ENCODE measurements around the gene KRTAP3-2.

The KRTAP3-2 gene

GRCh38 chr17:41024697-41025096 is 25.0 kb upstream of the KRTAP3-2 start:
- Histone ChIP-seq H3K27me3 (ENCODE audit: control insufficient read depth, insufficient read depth, low read length) (no peaks in the 10 kb centered on the region), H3K4me1 (ENCODE audit: control insufficient read depth, low read depth, low read length) (no peaks in the 10 kb centered on the region), H3K9me3 (ENCODE audit: control insufficient read depth, low read depth, low read length) (no peaks in the 10 kb centered on the region), H3K4me3 (ENCODE audit: low read length) (no peak overlapping the region), H3K36me3 (ENCODE audit: control insufficient read depth, low read depth, low read length) (no peaks in the 10 kb centered on the region), H3K27ac (ENCODE audit: low read length) (no peak overlapping the region), H3K9ac (ENCODE audit: low read length) (no peak overlapping the region)

- no peaks in the 10 kb centered on the region for H3K27me3 ChIP-seq (ENCODE audit: control insufficient read depth, insufficient read depth, low read length)
- H3K36me3 ChIP-seq (ENCODE audit: control insufficient read depth, low read depth, low read length) = no peaks in the 10 kb centered on the region
- no peaks in the 10 kb centered on the region for H3K9me3 ChIP-seq (ENCODE audit: control insufficient read depth, low read depth, low read length)
- H3K4me3 ChIP-seq (ENCODE audit: low read length) = no peak overlapping the region
- H3K9ac ChIP-seq (ENCODE audit: low read length) = no peak overlapping the region
- no peak overlapping the region for H3K27ac ChIP-seq (ENCODE audit: low read length)
- H3K4me1 ChIP-seq (ENCODE audit: control insufficient read depth, low read depth, low read length) = no peaks in the 10 kb centered on the region
Observed at GRCh38 chr17:41020336-41020735, 20.6 kb upstream of the KRTAP3-2 start.

- H3K9ac ChIP-seq (ENCODE audit: low read length) = no peak overlapping the region
- H3K27ac ChIP-seq (ENCODE audit: low read length) = no peak overlapping the region
- no peaks in the 10 kb centered on the region for H3K9me3 ChIP-seq (ENCODE audit: control insufficient read depth, low read depth, low read length)
- no peaks in the 10 kb centered on the region for H3K4me1 ChIP-seq (ENCODE audit: control insufficient read depth, low read depth, low read length)
- H3K27me3 ChIP-seq (ENCODE audit: control insufficient read depth, insufficient read depth, low read length) = no peaks in the 10 kb centered on the region
- no peaks in the 10 kb centered on the region for H3K36me3 ChIP-seq (ENCODE audit: control insufficient read depth, low read depth, low read length)
- no peak overlapping the region for H3K4me3 ChIP-seq (ENCODE audit: low read length)
Observed at GRCh38 chr17:41019415-41019814, 19.7 kb upstream of the KRTAP3-2 start.

- H3K9ac ChIP-seq (ENCODE audit: low read length) = no peak overlapping the region
- no peaks in the 10 kb centered on the region for H3K36me3 ChIP-seq (ENCODE audit: control insufficient read depth, low read depth, low read length)
- H3K9me3 ChIP-seq (ENCODE audit: control insufficient read depth, low read depth, low read length) = no peaks in the 10 kb centered on the region
- H3K4me1 ChIP-seq (ENCODE audit: control insufficient read depth, low read depth, low read length) = no peaks in the 10 kb centered on the region
- no peaks in the 10 kb centered on the region for H3K27me3 ChIP-seq (ENCODE audit: control insufficient read depth, insufficient read depth, low read length)
- no peak overlapping the region for H3K4me3 ChIP-seq (ENCODE audit: low read length)
- H3K27ac ChIP-seq (ENCODE audit: low read length) = no peak overlapping the region
Observed at GRCh38 chr17:41018541-41018940, 18.8 kb upstream of the KRTAP3-2 start.

- Histone ChIP-seq H3K36me3 (ENCODE audit: control insufficient read depth, low read depth, low read length) (no peaks in the 10 kb centered on the region), H3K27me3 (ENCODE audit: control insufficient read depth, insufficient read depth, low read length) (no peaks in the 10 kb centered on the region), H3K4me1 (ENCODE audit: control insufficient read depth, low read depth, low read length) (no peaks in the 10 kb centered on the region), H3K9me3 (ENCODE audit: control insufficient read depth, low read depth, low read length) (no peaks in the 10 kb centered on the region), H3K9ac (ENCODE audit: low read length) (no peak overlapping the region), H3K4me3 (ENCODE audit: low read length) (no peak overlapping the region), H3K27ac (ENCODE audit: low read length) (no peak overlapping the region)
Observed at GRCh38 chr17:41016578-41017215, 17.0 kb upstream of the KRTAP3-2 start.

GRCh38 chr17:41015454-41015853 is 15.7 kb upstream of the KRTAP3-2 start:
- no peaks in the 10 kb centered on the region for H3K9me3 ChIP-seq (ENCODE audit: control insufficient read depth, low read depth, low read length)
- H3K27me3 ChIP-seq (ENCODE audit: control insufficient read depth, insufficient read depth, low read length) = no peaks in the 10 kb centered on the region
- no peaks in the 10 kb centered on the region for H3K4me1 ChIP-seq (ENCODE audit: control insufficient read depth, low read depth, low read length)
- no peak overlapping the region for H3K27ac ChIP-seq (ENCODE audit: low read length)
- no peak overlapping the region for H3K4me3 ChIP-seq (ENCODE audit: low read length)
- H3K9ac ChIP-seq (ENCODE audit: low read length) = no peak overlapping the region
- no peaks in the 10 kb centered on the region for H3K36me3 ChIP-seq (ENCODE audit: control insufficient read depth, low read depth, low read length)

- Histone ChIP-seq H3K9me3 (ENCODE audit: control insufficient read depth, low read depth, low read length) (no peaks in the 10 kb centered on the region), H3K36me3 (ENCODE audit: control insufficient read depth, low read depth, low read length) (no peaks in the 10 kb centered on the region), H3K4me1 (ENCODE audit: control insufficient read depth, low read depth, low read length) (peaks cover 13% of the 10 kb centered on the region), H3K4me3 (ENCODE audit: low read length) (no peak overlapping the region), H3K9ac (ENCODE audit: low read length) (no peak overlapping the region), H3K27ac (ENCODE audit: low read length) (no peak overlapping the region), H3K27me3 (ENCODE audit: control insufficient read depth, insufficient read depth, low read length) (no peaks in the 10 kb centered on the region)
Observed at GRCh38 chr17:41013606-41014005, 13.9 kb upstream of the KRTAP3-2 start.

- H3K4me1 ChIP-seq (ENCODE audit: control insufficient read depth, low read depth, low read length) = peaks cover 13% of the 10 kb centered on the region
Observed at GRCh38 chr17:41013181-41013580, 13.5 kb upstream of the KRTAP3-2 start.

GRCh38 chr17:41012326-41013120 is 12.8 kb upstream of the KRTAP3-2 start:
- H3K36me3 ChIP-seq (ENCODE audit: control insufficient read depth, low read depth, low read length) = no peaks in the 10 kb centered on the region
- no peak overlapping the region for H3K27ac ChIP-seq (ENCODE audit: low read length)
- no peaks in the 10 kb centered on the region for H3K9me3 ChIP-seq (ENCODE audit: control insufficient read depth, low read depth, low read length)
- no peak overlapping the region for H3K4me3 ChIP-seq (ENCODE audit: low read length)
- no peak overlapping the region for H3K9ac ChIP-seq (ENCODE audit: low read length)
- peaks cover 13% of the 10 kb centered on the region for H3K4me1 ChIP-seq (ENCODE audit: control insufficient read depth, low read depth, low read length)
- no peaks in the 10 kb centered on the region for H3K27me3 ChIP-seq (ENCODE audit: control insufficient read depth, insufficient read depth, low read length)

More at GRCh38 chr17:41013181-41013580, 13.5 kb upstream of the KRTAP3-2 start:
- Histone ChIP-seq H3K36me3 (ENCODE audit: control insufficient read depth, low read depth, low read length) (no peaks in the 10 kb centered on the region), H3K4me3 (ENCODE audit: low read length) (no peak overlapping the region), H3K27me3 (ENCODE audit: control insufficient read depth, insufficient read depth, low read length) (no peaks in the 10 kb centered on the region), H3K27ac (ENCODE audit: low read length) (no peak overlapping the region), H3K9ac (ENCODE audit: low read length) (no peak overlapping the region), H3K9me3 (ENCODE audit: control insufficient read depth, low read depth, low read length) (no peaks in the 10 kb centered on the region)

GRCh38 chr17:41010441-41010840 is 10.7 kb upstream of the KRTAP3-2 start:
- Histone ChIP-seq H3K27ac (ENCODE audit: low read length) (no peak overlapping the region), H3K9ac (ENCODE audit: low read length) (no peak overlapping the region), H3K9me3 (ENCODE audit: control insufficient read depth, low read depth, low read length) (no peaks in the 10 kb centered on the region), H3K4me3 (ENCODE audit: low read length) (no peak overlapping the region), H3K36me3 (ENCODE audit: control insufficient read depth, low read depth, low read length) (no peaks in the 10 kb centered on the region), H3K27me3 (ENCODE audit: control insufficient read depth, insufficient read depth, low read length) (no peaks in the 10 kb centered on the region), H3K4me1 (ENCODE audit: control insufficient read depth, low read depth, low read length) (peaks cover 13% of the 10 kb centered on the region)

GRCh38 chr17:41009936-41010335 is 10.2 kb upstream of the KRTAP3-2 start:
- H3K36me3 ChIP-seq (ENCODE audit: control insufficient read depth, low read depth, low read length) = no peaks in the 10 kb centered on the region
- no peaks in the 10 kb centered on the region for H3K9me3 ChIP-seq (ENCODE audit: control insufficient read depth, low read depth, low read length)
- H3K4me1 ChIP-seq (ENCODE audit: control insufficient read depth, low read depth, low read length) = peaks cover 13% of the 10 kb centered on the region
- H3K9ac ChIP-seq (ENCODE audit: low read length) = no peak overlapping the region
- H3K27me3 ChIP-seq (ENCODE audit: control insufficient read depth, insufficient read depth, low read length) = no peaks in the 10 kb centered on the region
- H3K27ac ChIP-seq (ENCODE audit: low read length) = no peak overlapping the region
- H3K4me3 ChIP-seq (ENCODE audit: low read length) = no peak overlapping the region

GRCh38 chr17:41009301-41009760 is 9.6 kb upstream of the KRTAP3-2 start:
- Histone ChIP-seq H3K4me1 (ENCODE audit: control insufficient read depth, low read depth, low read length) (peaks cover 13% of the 10 kb centered on the region), H3K36me3 (ENCODE audit: control insufficient read depth, low read depth, low read length) (no peaks in the 10 kb centered on the region), H3K27me3 (ENCODE audit: control insufficient read depth, insufficient read depth, low read length) (no peaks in the 10 kb centered on the region), H3K9ac (ENCODE audit: low read length) (no peak overlapping the region), H3K27ac (ENCODE audit: low read length) (no peak overlapping the region), H3K9me3 (ENCODE audit: control insufficient read depth, low read depth, low read length) (no peaks in the 10 kb centered on the region), H3K4me3 (ENCODE audit: low read length) (no peak overlapping the region)

All from iPS-18a (cell line).